ENCODE results near the gene NEGR1. TPM values are rescaled to one million over a fixed set of nuclear protein-coding genes. Genes with fewer than 3 reads are reported as not detected.

The NEGR1 gene
- polyA plus RNA-seq, 1 donor from 2014 or later: 47.4 TPM

- Histone ChIP-seq H3K9me2 (ENCODE audit: insufficient read depth, low read length) (no peaks in the 10 kb centered on the region), H2AFZ (ENCODE audit: low read depth, low read length) (no peak overlapping the region), H3F3A (ENCODE audit: insufficient read depth, low read length, poor library complexity, severe bottlenecking) (no peaks in the 10 kb centered on the region), H3K4me2 (ENCODE audit: low read length) (no peak overlapping the region), H3K79me2 (replicated peaks; ENCODE audit: insufficient read depth, low read length) (no peaks in the 10 kb centered on the region), H3K27ac (ENCODE audit: low read length) (peak overlapping the region; percentile 15), H4K20me1 (ENCODE audit: insufficient read depth) (no peaks in the 10 kb centered on the region), H3K9me3 (ENCODE audit: low read length) (no peaks in the 10 kb centered on the region), H3K27me3 (ENCODE audit: insufficient read depth, low read depth, low read length) (no peaks in the 10 kb centered on the region), H3K9ac (ENCODE audit: low read length) (no peak overlapping the region), H3K36me3 (ENCODE audit: insufficient read depth, low read length) (no peaks in the 10 kb centered on the region), H3K4me3 (ENCODE audit: low read length) (no peak overlapping the region)
- TF ChIP-seq EZH2 (IDR thresholded peaks at IDR 0.05; ENCODE audit: borderline replicate concordance, insufficient read depth, low read length, poor library complexity, severe bottlenecking) (no peak), RAD21 (conservative IDR thresholded peaks at IDR 0.05) (no peak), SMC3 (conservative IDR thresholded peaks at IDR 0.05; ENCODE audit: poor library complexity) (no peak), EP300 (conservative IDR thresholded peaks at IDR 0.05; ENCODE audit: poor library complexity, severe bottlenecking) (no peak), MXI1 (conservative IDR thresholded peaks at IDR 0.05; ENCODE audit: poor library complexity, severe bottlenecking) (no peak), TAF1 (IDR thresholded peaks at IDR 0.05; ENCODE audit: low read depth) (no peak), POLR2AphosphoS5 (IDR thresholded peaks at IDR 0.05) (no peak)
- TF ChIP-seq, protein P1, sequence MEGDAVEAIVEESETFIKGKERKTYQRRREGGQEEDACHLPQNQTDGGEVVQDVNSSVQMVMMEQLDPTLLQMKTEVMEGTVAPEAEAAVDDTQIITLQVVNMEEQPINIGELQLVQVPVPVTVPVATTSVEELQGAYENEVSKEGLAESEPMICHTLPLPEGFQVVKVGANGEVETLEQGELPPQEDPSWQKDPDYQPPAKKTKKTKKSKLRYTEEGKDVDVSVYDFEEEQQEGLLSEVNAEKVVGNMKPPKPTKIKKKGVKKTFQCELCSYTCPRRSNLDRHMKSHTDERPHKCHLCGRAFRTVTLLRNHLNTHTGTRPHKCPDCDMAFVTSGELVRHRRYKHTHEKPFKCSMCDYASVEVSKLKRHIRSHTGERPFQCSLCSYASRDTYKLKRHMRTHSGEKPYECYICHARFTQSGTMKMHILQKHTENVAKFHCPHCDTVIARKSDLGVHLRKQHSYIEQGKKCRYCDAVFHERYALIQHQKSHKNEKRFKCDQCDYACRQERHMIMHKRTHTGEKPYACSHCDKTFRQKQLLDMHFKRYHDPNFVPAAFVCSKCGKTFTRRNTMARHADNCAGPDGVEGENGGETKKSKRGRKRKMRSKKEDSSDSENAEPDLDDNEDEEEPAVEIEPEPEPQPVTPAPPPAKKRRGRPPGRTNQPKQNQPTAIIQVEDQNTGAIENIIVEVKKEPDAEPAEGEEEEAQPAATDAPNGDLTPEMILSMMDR (IDR thresholded peaks at IDR 0.05; ENCODE audit: poor library complexity, severe bottlenecking): no peak
- TF ChIP-seq, protein P2, sequence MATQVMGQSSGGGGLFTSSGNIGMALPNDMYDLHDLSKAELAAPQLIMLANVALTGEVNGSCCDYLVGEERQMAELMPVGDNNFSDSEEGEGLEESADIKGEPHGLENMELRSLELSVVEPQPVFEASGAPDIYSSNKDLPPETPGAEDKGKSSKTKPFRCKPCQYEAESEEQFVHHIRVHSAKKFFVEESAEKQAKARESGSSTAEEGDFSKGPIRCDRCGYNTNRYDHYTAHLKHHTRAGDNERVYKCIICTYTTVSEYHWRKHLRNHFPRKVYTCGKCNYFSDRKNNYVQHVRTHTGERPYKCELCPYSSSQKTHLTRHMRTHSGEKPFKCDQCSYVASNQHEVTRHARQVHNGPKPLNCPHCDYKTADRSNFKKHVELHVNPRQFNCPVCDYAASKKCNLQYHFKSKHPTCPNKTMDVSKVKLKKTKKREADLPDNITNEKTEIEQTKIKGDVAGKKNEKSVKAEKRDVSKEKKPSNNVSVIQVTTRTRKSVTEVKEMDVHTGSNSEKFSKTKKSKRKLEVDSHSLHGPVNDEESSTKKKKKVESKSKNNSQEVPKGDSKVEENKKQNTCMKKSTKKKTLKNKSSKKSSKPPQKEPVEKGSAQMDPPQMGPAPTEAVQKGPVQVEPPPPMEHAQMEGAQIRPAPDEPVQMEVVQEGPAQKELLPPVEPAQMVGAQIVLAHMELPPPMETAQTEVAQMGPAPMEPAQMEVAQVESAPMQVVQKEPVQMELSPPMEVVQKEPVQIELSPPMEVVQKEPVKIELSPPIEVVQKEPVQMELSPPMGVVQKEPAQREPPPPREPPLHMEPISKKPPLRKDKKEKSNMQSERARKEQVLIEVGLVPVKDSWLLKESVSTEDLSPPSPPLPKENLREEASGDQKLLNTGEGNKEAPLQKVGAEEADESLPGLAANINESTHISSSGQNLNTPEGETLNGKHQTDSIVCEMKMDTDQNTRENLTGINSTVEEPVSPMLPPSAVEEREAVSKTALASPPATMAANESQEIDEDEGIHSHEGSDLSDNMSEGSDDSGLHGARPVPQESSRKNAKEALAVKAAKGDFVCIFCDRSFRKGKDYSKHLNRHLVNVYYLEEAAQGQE (IDR thresholded peaks at IDR 0.05; ENCODE audit: borderline replicate concordance): no peak
Measured at GRCh38 chr1:71422221-71422620, 860.1 kb downstream of the NEGR1 start.

DNA sequence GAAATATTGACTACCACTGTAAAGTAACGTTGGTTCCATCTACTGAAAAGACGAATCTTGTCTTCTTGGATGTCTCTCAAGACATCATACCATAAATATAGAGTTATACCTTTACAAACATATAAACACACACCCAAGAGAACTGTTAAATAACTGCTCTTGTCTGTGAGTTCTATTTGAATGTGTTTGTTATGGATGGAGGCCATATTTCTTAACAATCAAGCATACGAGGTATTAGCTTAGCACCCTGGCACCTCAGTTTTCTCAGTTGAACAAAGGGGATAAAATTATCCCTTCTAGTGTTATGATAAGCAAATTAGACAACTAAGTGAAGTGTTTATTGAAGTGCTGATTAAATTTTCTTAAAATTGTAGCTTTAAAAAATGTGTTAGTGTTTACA, 864.9 kb downstream of the NEGR1 start:
- Histone ChIP-seq H3K4me3 (ENCODE audit: low read length) (no peak overlapping the region), H3K9ac (ENCODE audit: low read length) (no peak overlapping the region), H4K20me1 (ENCODE audit: insufficient read depth) (no peaks in the 10 kb centered on the region), H3K9me2 (ENCODE audit: insufficient read depth, low read length) (no peaks in the 10 kb centered on the region), H3K36me3 (ENCODE audit: insufficient read depth, low read length) (no peaks in the 10 kb centered on the region), H3K79me2 (replicated peaks; ENCODE audit: insufficient read depth, low read length) (no peaks in the 10 kb centered on the region), H3K9me3 (ENCODE audit: low read length) (no peaks in the 10 kb centered on the region), H3K4me2 (ENCODE audit: low read length) (no peak overlapping the region), H2AFZ (ENCODE audit: low read depth, low read length) (no peak overlapping the region), H3K27me3 (ENCODE audit: insufficient read depth, low read depth, low read length) (no peaks in the 10 kb centered on the region), H3F3A (ENCODE audit: insufficient read depth, low read length, poor library complexity, severe bottlenecking) (no peaks in the 10 kb centered on the region), H3K27ac (ENCODE audit: low read length) (no peak overlapping the region)
- TF ChIP-seq POLR2AphosphoS5 (IDR thresholded peaks at IDR 0.05) (no peak), EZH2 (IDR thresholded peaks at IDR 0.05; ENCODE audit: borderline replicate concordance, insufficient read depth, low read length, poor library complexity, severe bottlenecking) (no peak), TAF1 (IDR thresholded peaks at IDR 0.05; ENCODE audit: low read depth) (no peak), SMC3 (conservative IDR thresholded peaks at IDR 0.05; ENCODE audit: poor library complexity) (no peak), MXI1 (conservative IDR thresholded peaks at IDR 0.05; ENCODE audit: poor library complexity, severe bottlenecking) (no peak), EP300 (conservative IDR thresholded peaks at IDR 0.05; ENCODE audit: poor library complexity, severe bottlenecking) (no peak), RAD21 (conservative IDR thresholded peaks at IDR 0.05) (no peak)
- TF ChIP-seq, protein P1 (IDR thresholded peaks at IDR 0.05; ENCODE audit: poor library complexity, severe bottlenecking): no peak
- TF ChIP-seq, protein P2 (IDR thresholded peaks at IDR 0.05; ENCODE audit: borderline replicate concordance): no peak
